ENCODE results near the gene FADS1. TPM values are rescaled to one million over a fixed set of nuclear protein-coding genes. Genes with fewer than 3 reads are reported as not detected.

Gene FADS1
- total and polyA plus RNA-seq, 2 of the 8 experiments (the other 6 are each of a cell fraction or from before 2014, with no cell fraction given): 115 to 141 TPM

- TF ChIP-seq KDM1A (IDR thresholded peaks at IDR 0.05; ENCODE audit: borderline replicate concordance, low read length) (no peak), POU5F1 (IDR thresholded peaks at IDR 0.05; ENCODE audit: low read depth, low read length) (no peak)
These were observed 35.1 kb upstream of the FADS1 start (continued) for GRCh38 chr11:61851900-61852295.
